Measurements from ENCODE around the gene AKR7A2.

The AKR7A2 gene

GRCh38 chr1:19325958-19326747, 14.2 kb upstream of the AKR7A2 start:
- no peak for DNase-seq (ENCODE audit: low read depth, low spot score)

GRCh38 chr1:19325368-19325957, 13.5 kb upstream of the AKR7A2 start:
- no peak for DNase-seq (ENCODE audit: low read depth, low spot score)

GRCh38 chr1:19324665-19324990, 12.7 kb upstream of the AKR7A2 start:
- no peak for DNase-seq (ENCODE audit: low read depth, low spot score)

GRCh38 chr1:19323987-19324664, 12.2 kb upstream of the AKR7A2 start:
- DNase-seq (ENCODE audit: low read depth, low spot score): no peak

- DNase-seq (ENCODE audit: low read depth, low spot score): no peak
Measured at GRCh38 chr1:19322481-19322880, 10.5 kb upstream of the AKR7A2 start.

- DNase-seq (ENCODE audit: low read depth, low spot score): no peak
Measured at GRCh38 chr1:19321071-19321470, 9.1 kb upstream of the AKR7A2 start.

- DNase-seq (ENCODE audit: low read depth, low spot score): no peak
Measured at GRCh38 chr1:19319196-19319595, 7.3 kb upstream of the AKR7A2 start.

GRCh38 chr1:19317126-19317910, 5.4 kb upstream of the AKR7A2 start:
- DNase-seq (ENCODE audit: low read depth, low spot score): no peak

GRCh38 chr1:19315378-19316198, 3.6 kb upstream of the AKR7A2 start:
- DNase-seq (ENCODE audit: low read depth, low spot score): no peak

GRCh38 chr1:19313961-19314882, 2.3 kb upstream of the AKR7A2 start:
- DNase-seq (ENCODE audit: low read depth, low spot score): no peak

GRCh38 chr1:19313636-19313959, 1.7 kb upstream of the AKR7A2 start:
- DNase-seq (ENCODE audit: low read depth, low spot score): no peak

GRCh38 chr1:19312782-19313635, 1.1 kb upstream of the AKR7A2 start:
- DNase-seq (ENCODE audit: low read depth, low spot score): no peak

- no peak for DNase-seq (ENCODE audit: low read depth, low spot score)
Measured at GRCh38 chr1:19311503-19311930, 427 bp downstream of the AKR7A2 start.

GRCh38 chr1:19310720-19311502, 1.0 kb downstream of the AKR7A2 start:
- DNase-seq (ENCODE audit: low read depth, low spot score): no peak

GRCh38 chr1:19310061-19310460, 1.9 kb downstream of the AKR7A2 start:
- DNase-seq (ENCODE audit: low read depth, low spot score): no peak

- DNase-seq (ENCODE audit: low read depth, low spot score): no peak
Measured at GRCh38 chr1:19309123-19309813, 2.7 kb downstream of the AKR7A2 start.

GRCh38 chr1:19308509-19308907, 3.4 kb downstream of the AKR7A2 start:
- no peak for DNase-seq (ENCODE audit: low read depth, low spot score)
